HepG2 (cell line): ENCODE results near the gene FCRL5.

ENCODE experiments used
- ATF2 ChIP-seq: sonication (generic); formaldehyde crosslinking; IDR thresholded peaks from 2 replicates; pipeline ENCODE4 v1.4.0; 2020; ENCODE audit warnings: missing genetic modification reagents
- BRCA1 ChIP-seq: sonication (generic); formaldehyde crosslinking; IDR thresholded peaks from 2 replicates; pipeline ENCODE4 v1.4.0; 2020; ENCODE audit warnings: missing genetic modification reagents
- FOXM1 ChIP-seq: sonication (generic); formaldehyde crosslinking; IDR thresholded peaks from 2 replicates; pipeline ENCODE4 v1.5.0; 2020; ENCODE audit warnings: missing genetic modification reagents
- POLR2A ChIP-seq, 2 experiments: IDR thresholded peaks; 2 replicates each; pipeline ENCODE4 v1.6.1; 2011; ENCODE audit warnings: low read depth in 2 of 2, low read length in 2 of 2, mild to moderate bottlenecking in 1 of 2, moderate library complexity in 1 of 2; ENCODE audit not compliant: insufficient read depth in 1 of 2
- ZNF232 ChIP-seq: sonication (generic); formaldehyde crosslinking; IDR thresholded peaks from 2 replicates; pipeline ENCODE4 v1.4.0; 2020; ENCODE audit warnings: missing genetic modification reagents, borderline replicate concordance
- ZNF75D ChIP-seq: sonication (generic); formaldehyde crosslinking; IDR thresholded peaks from 2 replicates; pipeline ENCODE4 v1.8.1; 2023; ENCODE audit warnings: missing genetic modification reagents, mild to moderate bottlenecking, borderline replicate concordance
- ZNF839 ChIP-seq: sonication (generic); formaldehyde crosslinking; IDR thresholded peaks from 2 replicates; pipeline ENCODE4 v1.4.0; 2020; ENCODE audit warnings: missing genetic modification reagents, mild to moderate bottlenecking, borderline replicate concordance
- TF ChIP-seq, protein P1 (sequence below): sonication (generic); formaldehyde crosslinking; IDR thresholded peaks from 2 replicates; pipeline ENCODE4 v1.5.0; 2020; ENCODE audit warnings: mild to moderate bottlenecking, missing genetic modification reagents, moderate library complexity

DNA sequence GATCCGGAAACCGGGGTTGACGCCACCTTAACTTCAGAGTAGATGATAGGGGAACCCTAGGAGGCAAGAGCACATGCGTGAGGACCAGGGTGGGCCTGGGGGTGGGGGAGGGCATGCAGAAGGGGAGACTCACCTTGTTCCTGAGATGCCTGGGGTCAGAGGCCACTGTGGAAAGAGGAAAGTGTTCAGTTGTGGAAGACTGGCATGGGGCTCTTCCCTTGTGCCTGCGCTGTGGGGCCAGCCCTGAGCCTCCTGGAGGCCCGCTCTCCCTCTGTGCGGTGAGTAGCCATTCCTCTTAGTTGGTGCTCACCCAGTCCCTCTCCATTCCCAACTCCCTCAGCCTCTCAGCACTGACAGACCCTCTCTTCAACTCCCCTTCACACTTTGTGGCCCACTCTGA is 36.6 kb downstream of the FCRL5 start:
- TF ChIP-seq ZNF75D (CRISPR knock-in tag) (no peak), FOXM1 (CRISPR knock-in tag) (no peak), ZNF232 (no peak), BRCA1 (CRISPR knock-in tag) (no peak), POLR2A (IDR thresholded peaks at IDR 0.05; ENCODE audit: insufficient read depth in 1 of 2, low read depth in 2 of 2, low read length in 2 of 2) (no peak), ATF2 (CRISPR knock-in tag) (no peak), ZNF839 (no peak)
- TF ChIP-seq, protein P1, sequence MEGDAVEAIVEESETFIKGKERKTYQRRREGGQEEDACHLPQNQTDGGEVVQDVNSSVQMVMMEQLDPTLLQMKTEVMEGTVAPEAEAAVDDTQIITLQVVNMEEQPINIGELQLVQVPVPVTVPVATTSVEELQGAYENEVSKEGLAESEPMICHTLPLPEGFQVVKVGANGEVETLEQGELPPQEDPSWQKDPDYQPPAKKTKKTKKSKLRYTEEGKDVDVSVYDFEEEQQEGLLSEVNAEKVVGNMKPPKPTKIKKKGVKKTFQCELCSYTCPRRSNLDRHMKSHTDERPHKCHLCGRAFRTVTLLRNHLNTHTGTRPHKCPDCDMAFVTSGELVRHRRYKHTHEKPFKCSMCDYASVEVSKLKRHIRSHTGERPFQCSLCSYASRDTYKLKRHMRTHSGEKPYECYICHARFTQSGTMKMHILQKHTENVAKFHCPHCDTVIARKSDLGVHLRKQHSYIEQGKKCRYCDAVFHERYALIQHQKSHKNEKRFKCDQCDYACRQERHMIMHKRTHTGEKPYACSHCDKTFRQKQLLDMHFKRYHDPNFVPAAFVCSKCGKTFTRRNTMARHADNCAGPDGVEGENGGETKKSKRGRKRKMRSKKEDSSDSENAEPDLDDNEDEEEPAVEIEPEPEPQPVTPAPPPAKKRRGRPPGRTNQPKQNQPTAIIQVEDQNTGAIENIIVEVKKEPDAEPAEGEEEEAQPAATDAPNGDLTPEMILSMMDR (CRISPR knock-in tag): no peak
